ENCODE data around the gene MCTP2.

MCTP2 gene

GRCh38 chr15:94432279-94432678, 200.9 kb downstream of the MCTP2 start:
- FAIRE-seq = no peak
- no peak for DNase-seq (ENCODE audit: insufficient read length, low spot score)

GRCh38 chr15:94439158-94439557, 207.8 kb downstream of the MCTP2 start:
- no peak for FAIRE-seq
- DNase-seq (ENCODE audit: insufficient read length, low spot score) = no peak

DNA sequence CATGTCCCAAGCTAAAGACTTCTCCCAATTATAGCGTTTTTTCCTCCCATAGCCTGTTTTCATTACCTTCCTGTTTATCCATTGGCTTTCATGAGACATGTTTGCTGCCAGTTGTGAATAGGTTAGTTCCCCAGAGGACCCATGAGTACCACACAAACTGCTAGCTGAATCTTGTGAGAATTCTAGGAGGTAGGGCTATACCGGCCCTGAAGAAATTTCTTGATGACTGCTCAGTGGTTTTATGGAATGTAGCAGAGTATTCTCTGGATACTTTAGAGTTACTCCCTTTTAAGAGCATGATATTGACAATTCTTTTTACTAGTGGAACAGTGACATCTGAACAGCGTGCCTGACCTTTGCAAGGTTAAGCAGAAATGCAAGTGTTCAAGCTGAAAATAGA, 210.4 kb downstream of the MCTP2 start:
- no peak for DNase-seq (ENCODE audit: insufficient read length, low spot score)
- FAIRE-seq = no peak

- no peak for DNase-seq (ENCODE audit: insufficient read length, low spot score)
- no peak for FAIRE-seq
Measured at GRCh38 chr15:94442480-94442879, 211.1 kb downstream of the MCTP2 start.

DNA sequence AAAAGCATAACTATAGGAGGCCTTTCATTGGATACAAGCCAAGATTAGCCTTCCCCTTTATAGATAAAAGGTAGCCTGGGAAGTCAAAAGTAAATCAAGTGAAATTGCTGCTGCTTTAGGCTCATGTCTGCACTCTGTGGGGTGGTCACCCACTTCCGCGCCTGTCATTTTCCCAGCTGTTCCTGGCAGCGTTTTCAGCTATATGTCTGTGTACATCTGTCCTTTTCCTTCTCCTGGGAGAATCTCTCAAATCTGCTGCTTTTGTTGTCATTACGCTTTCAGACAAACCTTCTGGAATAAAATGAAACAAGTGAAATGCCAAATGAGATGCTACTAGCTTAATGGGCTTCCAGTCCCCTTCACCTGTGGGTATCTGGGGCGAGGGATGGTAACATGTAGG, 211.8 kb downstream of the MCTP2 start:
- FAIRE-seq = no peak
- no peak for DNase-seq (ENCODE audit: insufficient read length, low spot score)

DNA sequence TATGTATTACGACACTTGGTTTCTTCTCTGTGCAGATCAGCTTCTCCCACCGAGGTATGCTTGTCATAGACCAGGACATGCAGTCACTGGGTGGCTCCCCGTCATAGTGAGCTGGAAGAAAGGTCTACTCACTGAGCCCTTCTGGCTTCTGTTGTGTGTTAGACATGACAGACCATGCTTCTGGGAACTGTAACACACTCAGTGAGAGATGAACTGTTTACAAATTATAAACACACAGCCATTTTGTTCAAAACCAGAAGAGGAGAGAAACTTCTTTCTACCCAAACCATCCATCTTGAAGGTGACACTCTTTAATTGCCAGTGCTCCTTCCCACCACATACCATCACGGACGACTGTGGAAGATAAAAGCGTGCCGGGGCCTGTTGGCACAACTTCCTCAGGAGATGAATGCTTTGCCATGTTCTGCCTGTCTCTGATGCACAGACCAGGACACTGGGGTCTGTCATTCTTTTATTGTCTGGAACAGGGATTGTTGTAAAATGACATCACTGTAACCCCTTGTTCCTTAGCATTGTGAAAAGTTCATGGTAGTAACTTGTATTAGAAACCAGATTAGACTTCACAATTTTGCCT, 214.3 kb downstream of the MCTP2 start:
- no peak for FAIRE-seq
- DNase-seq (ENCODE audit: insufficient read length, low spot score) = no peak

- FAIRE-seq (no peak), DNase-seq (ENCODE audit: insufficient read length, low spot score) (no peak)
Measured at GRCh38 chr15:94446441-94446840, 215.1 kb downstream of the MCTP2 start.

DNA sequence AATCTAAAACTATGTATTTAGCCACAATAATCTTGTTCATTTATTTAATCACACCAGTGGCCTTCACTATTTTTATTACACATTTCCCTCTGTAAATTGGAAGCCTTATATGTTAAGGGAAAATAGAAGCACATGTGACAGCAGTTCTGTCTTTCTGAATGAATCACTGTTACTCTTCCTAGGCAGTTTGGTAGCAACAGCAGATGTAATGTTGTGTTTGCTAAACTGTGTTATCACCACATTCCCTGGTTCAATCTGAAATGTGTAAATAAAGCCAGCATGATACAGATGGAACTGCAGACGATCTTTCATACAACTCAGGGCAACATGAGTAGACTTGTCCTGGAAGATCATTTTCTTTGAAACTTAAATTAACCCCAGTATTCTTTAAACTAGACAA, 220.1 kb downstream of the MCTP2 start:
- FAIRE-seq = no peak
- DNase-seq (ENCODE audit: insufficient read length, low spot score) = no peak

DNA sequence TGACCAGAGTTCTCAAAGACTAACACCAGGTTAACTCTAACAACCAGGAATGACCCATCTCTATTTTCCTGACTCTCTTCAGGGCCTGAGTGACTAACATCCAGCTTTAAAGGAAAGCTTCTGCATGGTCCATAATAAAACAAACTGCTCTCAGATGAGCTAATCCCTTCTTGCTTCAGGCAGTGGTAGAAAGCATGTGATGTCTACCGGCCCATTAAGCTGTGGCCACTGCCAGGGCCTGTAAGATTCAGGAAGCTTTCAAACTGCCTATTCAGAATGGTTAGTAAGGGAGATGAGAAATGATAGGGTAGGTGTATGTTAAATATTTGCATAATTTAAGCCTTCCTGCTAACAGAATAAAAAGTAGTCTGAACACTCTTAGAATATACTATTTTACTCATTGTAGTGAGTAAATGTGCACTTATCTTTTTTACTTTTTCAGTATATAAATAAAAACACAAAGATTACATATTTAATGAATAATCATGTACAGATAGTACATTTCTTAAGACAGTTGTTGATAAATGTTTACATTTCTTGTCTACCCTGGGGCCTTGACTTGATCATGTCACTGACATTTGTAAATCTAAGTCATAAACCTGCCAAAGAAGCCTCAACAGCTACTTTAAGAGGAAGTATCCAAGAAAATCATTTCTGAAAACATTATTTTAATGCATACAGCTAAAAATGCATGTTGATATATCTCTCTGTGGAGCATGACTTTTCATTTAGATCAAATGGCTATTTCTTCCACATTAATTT, 222.0 kb downstream of the MCTP2 start:
- DNase-seq (ENCODE audit: insufficient read length, low spot score) (no peak), FAIRE-seq (no peak)

GRCh38 chr15:94455297-94455696, 223.9 kb downstream of the MCTP2 start:
- DNase-seq (ENCODE audit: insufficient read length, low spot score) (no peak), FAIRE-seq (no peak)

DNA sequence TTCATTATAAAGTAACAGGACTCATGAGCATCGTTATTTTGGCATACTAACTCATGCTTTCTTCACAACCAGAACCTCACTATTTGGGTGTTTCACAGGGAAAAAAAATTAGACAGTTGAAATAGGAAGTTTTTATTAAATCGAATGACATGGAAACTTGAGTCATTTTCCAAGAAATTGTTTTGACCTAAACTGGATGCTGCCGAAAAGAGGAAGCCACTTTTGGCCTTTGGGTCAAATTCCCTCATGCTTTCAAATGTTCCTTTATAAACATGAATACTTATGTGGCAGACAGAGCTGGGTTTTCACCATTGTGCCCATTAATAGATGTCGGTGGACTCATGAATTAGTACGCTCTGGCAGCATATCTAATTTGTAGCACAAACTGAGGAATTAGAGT, 224.9 kb downstream of the MCTP2 start:
- no peak for DNase-seq (ENCODE audit: insufficient read length, low spot score)
- FAIRE-seq = no peak

DNA sequence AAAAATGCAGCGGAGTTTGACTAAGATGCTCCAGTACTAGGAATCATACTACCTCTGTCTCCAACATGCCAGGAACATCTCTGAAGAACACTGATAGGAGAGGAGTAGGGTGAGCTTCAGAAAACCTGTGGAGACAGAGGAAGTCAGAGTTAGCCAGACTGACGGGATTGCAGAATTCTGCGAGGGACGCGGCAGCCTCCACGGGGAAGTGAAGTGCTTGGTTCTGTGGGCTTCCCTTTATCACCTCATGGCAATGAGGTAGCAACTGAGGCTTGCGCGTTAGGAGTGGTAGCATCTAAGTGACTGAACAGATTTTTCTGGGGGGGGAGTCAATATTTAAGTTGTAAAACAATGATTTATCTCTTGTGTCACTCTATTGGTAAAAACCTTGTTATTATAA, 226.3 kb downstream of the MCTP2 start:
- FAIRE-seq (no peak), DNase-seq (ENCODE audit: insufficient read length, low spot score) (no peak)

DNA sequence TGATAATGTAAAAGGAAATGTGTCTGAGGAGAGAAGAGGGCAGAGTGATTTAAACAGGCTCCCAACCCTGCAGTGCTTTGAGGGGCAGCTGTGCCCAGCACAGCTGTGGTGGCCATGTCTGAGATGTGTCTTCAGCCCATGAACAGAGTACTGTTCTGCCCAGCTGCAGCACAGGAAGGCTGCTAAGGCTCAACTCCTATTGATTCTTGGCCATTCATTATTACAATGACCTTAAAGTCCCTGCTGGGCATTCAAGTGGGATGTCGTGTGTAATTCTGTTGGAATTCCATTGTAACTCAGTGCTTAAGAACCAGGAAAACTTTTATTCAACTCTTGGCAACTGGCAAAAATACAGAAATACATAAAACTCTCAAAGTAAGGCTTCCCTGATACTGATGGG, 229.3 kb downstream of the MCTP2 start:
- FAIRE-seq = no peak
- no peak for DNase-seq (ENCODE audit: insufficient read length, low spot score)

DNA sequence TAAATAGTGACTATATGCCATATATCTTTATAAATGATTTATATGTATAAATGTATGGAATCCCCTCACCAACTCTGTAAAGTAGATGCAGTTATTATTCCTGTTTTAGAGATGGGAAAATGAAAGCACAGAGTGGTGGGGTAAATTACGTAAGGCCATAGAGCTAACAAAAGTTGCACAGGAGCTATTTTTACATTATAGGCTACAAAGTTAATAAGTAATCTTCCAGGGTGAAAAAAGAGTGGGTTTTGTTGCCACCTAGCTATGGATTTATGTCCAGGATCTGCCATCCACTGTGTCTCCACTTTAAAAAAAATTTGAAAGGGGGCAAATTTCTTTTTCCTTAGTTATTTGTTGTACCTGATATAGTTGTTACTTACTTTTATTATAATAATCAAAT, 235.7 kb downstream of the MCTP2 start:
- FAIRE-seq = no peak
- no peak for DNase-seq (ENCODE audit: insufficient read length, low spot score)

DNA sequence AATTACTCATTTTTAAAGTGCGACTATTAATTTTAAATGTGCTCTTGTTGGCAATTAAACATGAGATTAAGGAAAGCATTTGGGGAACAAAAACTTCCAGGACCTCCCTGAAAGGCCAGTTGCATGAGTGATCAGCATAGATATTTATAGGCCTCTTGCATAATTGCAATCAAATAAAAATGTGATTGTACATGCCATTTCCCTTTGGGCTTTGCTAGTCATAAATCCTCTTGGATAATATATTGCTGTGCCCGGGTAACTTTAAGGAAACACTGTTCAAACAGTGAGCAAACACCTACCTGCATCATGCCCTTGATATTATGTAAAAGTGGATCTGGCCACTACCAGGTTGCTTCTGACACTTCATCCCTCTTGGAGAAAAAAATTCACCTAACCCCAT, 239.1 kb downstream of the MCTP2 start:
- no peak for FAIRE-seq
- no peak for DNase-seq (ENCODE audit: insufficient read length, low spot score)

DNA sequence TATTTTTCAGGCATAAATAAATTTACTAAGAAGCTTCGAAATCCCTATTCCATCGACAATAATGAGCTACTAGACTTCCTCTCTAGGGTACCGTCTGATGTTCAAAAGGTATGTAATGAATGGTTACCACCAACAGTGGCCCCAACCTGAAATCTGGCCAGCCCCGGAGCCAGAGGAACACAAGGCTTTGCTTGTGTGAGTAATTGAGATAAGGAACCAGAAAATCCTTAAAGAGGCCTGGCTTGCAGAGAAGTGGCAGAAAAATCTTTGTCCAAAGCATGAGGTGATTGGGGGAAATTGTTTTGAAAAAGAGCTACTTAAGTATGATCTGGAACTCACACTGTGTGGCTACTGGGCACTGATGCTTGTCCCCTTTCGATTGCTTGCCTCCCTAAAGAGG, 245.3 kb downstream of the MCTP2 start:
- FAIRE-seq = no peak
- DNase-seq (ENCODE audit: insufficient read length, low spot score) = no peak

DNA sequence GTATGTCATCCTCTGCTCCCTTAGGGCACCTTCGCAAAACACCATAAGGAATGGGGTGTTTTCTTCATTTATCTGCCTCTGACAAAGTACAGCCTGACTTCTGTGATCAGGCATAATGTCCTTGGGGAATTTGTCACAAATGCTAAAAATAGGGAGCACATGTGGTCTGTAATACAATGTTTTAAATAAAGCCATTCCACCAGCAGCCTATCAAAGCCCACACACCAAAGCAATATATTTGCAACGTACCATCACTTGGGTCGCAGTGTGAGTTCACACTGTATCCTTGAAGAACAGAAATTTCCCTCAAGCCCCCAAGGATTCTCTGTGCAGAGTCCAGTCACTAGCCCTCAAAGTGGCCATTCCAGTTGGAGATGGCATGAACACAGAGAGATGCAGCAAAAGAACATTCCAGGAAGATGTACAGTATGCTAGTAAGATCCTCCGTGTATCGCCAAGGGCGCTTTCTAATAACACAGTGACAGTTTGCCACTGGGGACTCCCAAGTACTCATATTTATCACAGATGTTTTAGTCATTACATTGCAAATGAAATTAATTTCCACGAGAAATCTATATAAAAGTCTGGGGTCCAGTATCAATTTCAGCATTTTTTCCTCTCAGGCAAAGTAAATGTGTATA, 246.7 kb downstream of the MCTP2 start:
- FAIRE-seq (no peak), DNase-seq (ENCODE audit: insufficient read length, low spot score) (no peak)

GRCh38 chr15:94478763-94479162, 247.4 kb downstream of the MCTP2 start:
- no peak for DNase-seq (ENCODE audit: insufficient read length, low spot score)

DNA sequence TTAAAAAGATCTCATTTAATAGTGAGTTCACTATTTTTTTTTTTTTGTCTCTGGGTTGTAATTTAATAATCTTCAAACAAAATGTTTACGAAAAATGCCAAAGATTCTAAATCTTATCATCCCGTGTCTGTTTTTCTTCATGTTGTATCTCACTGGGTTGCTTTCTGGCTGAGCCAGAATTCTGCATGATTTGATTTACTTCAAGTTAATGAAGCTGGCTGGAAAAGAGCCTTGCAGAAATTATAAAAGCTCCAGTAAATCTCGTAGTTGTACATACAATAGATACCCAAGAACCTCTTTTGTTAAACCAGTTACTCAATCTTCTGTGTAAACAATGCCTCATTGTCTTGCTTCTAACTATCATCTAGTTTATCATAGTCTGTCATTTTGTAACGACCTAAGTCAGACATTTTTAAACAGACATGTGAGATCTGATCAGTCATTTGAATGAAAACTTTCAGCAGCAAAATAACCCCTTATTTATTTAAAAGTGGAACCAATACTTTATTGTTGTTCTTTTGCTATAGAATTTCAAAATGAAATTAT, 249.0 kb downstream of the MCTP2 start:
- FAIRE-seq (no peak), DNase-seq (ENCODE audit: insufficient read length, low spot score) (no peak)

More at GRCh38 chr15:94478763-94479162, 247.4 kb downstream of the MCTP2 start:
- FAIRE-seq = no peak

DNA sequence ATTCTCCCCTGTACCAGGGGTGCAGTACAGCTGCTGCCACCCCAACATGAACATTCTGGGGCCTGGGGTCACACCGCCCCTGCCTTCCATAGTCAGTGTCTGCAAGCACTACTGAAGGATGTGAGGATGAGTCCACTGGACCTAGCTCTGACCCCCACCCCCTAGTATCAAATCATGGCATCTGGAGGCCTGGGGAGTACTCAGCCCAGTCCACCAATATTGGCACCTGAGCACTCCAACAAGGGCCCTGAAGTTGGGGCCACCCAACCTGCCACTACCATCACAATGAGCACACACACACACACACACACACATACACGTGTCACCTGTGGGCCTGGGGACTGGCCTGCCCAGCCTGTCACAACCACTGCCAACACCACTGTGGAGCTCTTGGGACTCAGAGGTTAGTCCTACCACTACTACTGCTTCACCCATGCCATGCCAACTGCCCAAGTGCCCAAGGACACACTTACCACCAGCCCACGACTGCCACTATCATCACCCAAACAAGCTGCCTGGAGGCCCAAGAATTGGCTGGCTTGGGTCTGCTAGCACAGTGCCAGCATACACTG, 253.9 kb downstream of the MCTP2 start:
- no peak for FAIRE-seq
- DNase-seq (ENCODE audit: insufficient read length, low spot score) = no peak

GRCh38 chr15:94487635-94488034, 256.3 kb downstream of the MCTP2 start:
- FAIRE-seq = no peak

GRCh38 chr15:94493176-94493575, 261.8 kb downstream of the MCTP2 start:
- FAIRE-seq (no peak), DNase-seq (ENCODE audit: insufficient read length, low spot score) (no peak)

More at GRCh38 chr15:94487635-94488034, 256.3 kb downstream of the MCTP2 start:
- no peak for DNase-seq (ENCODE audit: insufficient read length, low spot score)

Measured in HTR-8/SVneo (cell line).